Measurements from ENCODE around the gene ACER1.

GRCh38 chr19:6276447-6276846 lies 57.0 kb downstream of the ACER1 start:
- TF ChIP-seq CTCF (IDR thresholded peaks at IDR 0.05; ENCODE audit: low read depth, low read length) (no peak), EZH2phosphoT487 (IDR thresholded peaks at IDR 0.05; ENCODE audit: low read depth) (no peak)
